SK-N-SH (cell line): Measurements from ENCODE around the gene B4GALNT2. TPM values are rescaled to one million over a fixed set of nuclear protein-coding genes. Genes with fewer than 3 reads are reported as not detected.

Experiments used
- CTCF ChIA-PET: fragments of 300-600, 350-600 bp; formaldehyde crosslinking; extraction: SDS; loops from one replicate; lab custom pipeline; 2021; lab: Yijun Ruan, JAX
- POLR2A ChIA-PET: fragments of 350-600 bp; sonication (Branson Sonifier 250); formaldehyde crosslinking; extraction: SDS; loops from one replicate; lab custom pipeline; 2020; ENCODE audit warnings: antibody characterized with exemption, inconsistent platforms; lab: Yijun Ruan, JAX
- DNase-seq: peaks from one replicate; pipeline ENCODE4 v3.0.0; 2012
- H2AFZ ChIP-seq: fragments of 200-600 bp; sonication (generic); 2 replicates; pipeline ENCODE4 v1.8.1; 2016; ENCODE audit warnings: antibody characterized with exemption, mild to moderate bottlenecking, low read depth
- H3F3A ChIP-seq: fragments of 200-600 bp; sonication (generic); replicated peaks from 2 replicates; pipeline ENCODE3; 2016; ENCODE audit warnings: antibody characterized with exemption, mild to moderate bottlenecking; ENCODE audit not compliant: insufficient read depth
- H3K27ac ChIP-seq, 2 experiments: fragments of 200-500 bp in 1 of 2; fragments of 200-600 bp in 1 of 2; sonication (Bioruptor generic) in 1 of 2; sonication (generic), shearing (Covaris generic) in 1 of 2; 2 replicates each; pipeline versions ENCODE4 v1.5.1 to v1.6.1; 2014 to 2016; ENCODE audit warnings: low read depth in 2 of 2, inconsistent platforms in 1 of 2, low read length in 1 of 2, mild to moderate bottlenecking in 1 of 2, mixed read lengths in 1 of 2
- H3K27me3 ChIP-seq: fragments of 200-600 bp; sonication (generic), shearing (Covaris generic); 2 replicates; pipeline ENCODE4 v1.6.1; 2016; ENCODE audit warnings: mixed run types; ENCODE audit not compliant: insufficient read depth
- H3K36me3 ChIP-seq, 2 experiments: fragments of 200-500 bp in 1 of 2; fragments of 200-600 bp in 1 of 2; sonication (Bioruptor generic) in 1 of 2; sonication (generic) in 1 of 2; replicated peaks in 1 of 2; 2 replicates each; pipeline versions ENCODE3 to v1.5.1; 2014 to 2016; ENCODE audit warnings: low read length in 1 of 2, mild to moderate bottlenecking in 1 of 2; ENCODE audit not compliant: insufficient read depth in 2 of 2, control insufficient read depth in 1 of 2
- H3K4me1 ChIP-seq, 2 experiments: fragments of 200-500 bp in 1 of 2; fragments of 200-600 bp in 1 of 2; sonication (Bioruptor generic) in 1 of 2; sonication (generic), shearing (Covaris generic) in 1 of 2; 2 replicates each; pipeline versions ENCODE4 v1.5.1 to v1.6.1; 2014 to 2016; ENCODE audit warnings: low read depth in 1 of 2, low read length in 1 of 2, mixed run types in 1 of 2; ENCODE audit not compliant: insufficient read depth in 2 of 2, control insufficient read depth in 1 of 2
- H3K4me2 ChIP-seq: fragments of 200-600 bp; sonication (generic), shearing (Covaris generic); 2 replicates; pipeline ENCODE4 v1.6.1; 2017; ENCODE audit warnings: mixed run types
- H3K4me3 ChIP-seq, 2 experiments: fragments of 200-500 bp in 1 of 2; fragments of 200-600 bp in 1 of 2; sonication (Bioruptor generic) in 1 of 2; sonication (generic), shearing (Covaris generic) in 1 of 2; 2 replicates each; pipeline versions ENCODE4 v1.5.1 to v1.8.1; 2014 to 2016; ENCODE audit warnings: low read depth in 2 of 2, inconsistent platforms in 1 of 2, low read length in 1 of 2, mild to moderate bottlenecking in 1 of 2, mixed read lengths in 1 of 2, moderate library complexity in 1 of 2
- H3K79me2 ChIP-seq: fragments of 200-600 bp; sonication (generic); 2 replicates; pipeline ENCODE4 v1.8.1; 2017; ENCODE audit warnings: mild to moderate bottlenecking; ENCODE audit not compliant: insufficient read depth
- H3K9ac ChIP-seq: fragments of 200-600 bp; sonication (generic); 2 replicates; pipeline ENCODE4 v1.6.1; 2017; ENCODE audit warnings: mixed run types
- H3K9me2 ChIP-seq: fragments of 200-600 bp; sonication (generic); 2 replicates; pipeline ENCODE4 v1.6.1; 2017; ENCODE audit warnings: mixed run types
- H3K9me3 ChIP-seq: fragments of 200-600 bp; sonication (generic); 2 replicates; pipeline ENCODE4 v1.6.1; 2017; ENCODE audit warnings: mixed run types, mild to moderate bottlenecking, moderate library complexity
- H4K20me1 ChIP-seq: fragments of 200-600 bp; sonication (generic); 2 replicates; pipeline ENCODE4 v1.6.1; 2017; ENCODE audit warnings: mild to moderate bottlenecking, mixed run types; ENCODE audit not compliant: insufficient read depth
- CHD2 ChIP-seq: fragments of 150-350 bp; IDR thresholded peaks from 2 replicates; pipeline ENCODE4 v1.6.1; 2018; ENCODE audit warnings: low read length; ENCODE audit not compliant: partially characterized antibody
- EZH2phosphoT487 ChIP-seq: fragments of 200-600 bp; sonication (generic); IDR thresholded peaks from 2 replicates; pipeline ENCODE4 v1.6.1; 2017; ENCODE audit warnings: low read depth, mixed run types, mild to moderate bottlenecking, antibody characterized with exemption, moderate library complexity, borderline replicate concordance
- FOSL2 ChIP-seq: IDR thresholded peaks from 2 replicates; pipeline ENCODE4 v1.4.0; 2012; ENCODE audit warnings: low read depth, mild to moderate bottlenecking, moderate library complexity, borderline replicate concordance
- IRF3 ChIP-seq: fragments of 150-350 bp; IDR thresholded peaks from 2 replicates; pipeline ENCODE4 v1.6.1; 2016; ENCODE audit warnings: mild to moderate bottlenecking, low read depth, low read length
- JUND ChIP-seq: IDR thresholded peaks from 2 replicates; pipeline ENCODE4 v1.4.0; 2012
- NFIC ChIP-seq: IDR thresholded peaks from 2 replicates; pipeline ENCODE4 v1.4.0; 2012; ENCODE audit warnings: borderline replicate concordance
- NRF1 ChIP-seq: IDR thresholded peaks from 2 replicates; pipeline ENCODE4 v1.6.1; 2012; ENCODE audit warnings: low read depth, mild to moderate bottlenecking, low read length
- RAD21 ChIP-seq: IDR thresholded peaks from 2 replicates; pipeline ENCODE4 v1.6.1; 2012; ENCODE audit warnings: mild to moderate bottlenecking, low read length
- RFX5 ChIP-seq: IDR thresholded peaks from 2 replicates; pipeline ENCODE4 v1.6.1; 2012; ENCODE audit warnings: mild to moderate bottlenecking, improper control_type of control experiment, low read length
- SIN3A ChIP-seq: IDR thresholded peaks from 2 replicates; pipeline ENCODE4 v1.6.1; 2012; ENCODE audit warnings: low read depth, mild to moderate bottlenecking, low read length, moderate library complexity, borderline replicate concordance
- TCF12 ChIP-seq: IDR thresholded peaks from 2 replicates; pipeline ENCODE4 v1.4.0; 2012
- USF1 ChIP-seq: IDR thresholded peaks from 2 replicates; pipeline ENCODE4 v1.4.0; 2012; ENCODE audit warnings: low read depth, borderline replicate concordance
- WGBS: methylation state at CpG from one replicate; pipeline ENCODE4 v1.1.6; 2017; ENCODE audit warnings: low lambda C conversion rate; 5-methylcytosine and 5-hydroxymethylcytosine counted together
- polyA plus RNA-seq, 3 experiments: library from polyadenylated mRNA; depleted of rRNA; stranded (reverse); fragments of >200 nt; gene quantifications; 2 replicates each; pipeline ENCODE4 v1.2.3, GENCODE V29; 2012
- TF ChIP-seq, protein P1 (sequence below): IDR thresholded peaks from 2 replicates; pipeline ENCODE4; 2012

The B4GALNT2 gene
- polyA plus RNA-seq, 1 of the 3 experiments (the other 2 are of a cell fraction) = not detected

GRCh38 chr17:49108318-49108717 lies 24.3 kb upstream of the B4GALNT2 start:
- no peaks in the 10 kb centered on the region for H3K36me3 ChIP-seq
- H3K4me2 ChIP-seq = peak overlapping the region; percentile 35
- POLR2A ChIA-PET = no interaction called here
- CTCF ChIA-PET = no interaction called here
- no peak for DNase-seq
- no peaks in the 10 kb centered on the region for H3K9me3 ChIP-seq
- H3K79me2 ChIP-seq = no peaks in the 10 kb centered on the region
- no peak overlapping the region for H2AFZ ChIP-seq
- H3K27ac ChIP-seq = peak overlapping the region in 1 of 2 experiments; percentile 71; a peak in 2 of 4 replicates
- WGBS = 1% methylated on average over 3 of the region's 3 CpGs
- H3K27me3 ChIP-seq = peaks cover 13% of the 10 kb centered on the region; the same call in 1 of the 2 replicates
- H3K4me3 ChIP-seq = no peak overlapping the region
- peaks cover 0 to 16% of the 10 kb centered on the region in 2 experiments; a peak in 2 of 4 replicates for H3K4me1 ChIP-seq
- H3F3A ChIP-seq = peaks cover 23% of the 10 kb centered on the region
- H3K9ac ChIP-seq = peak overlapping the region; percentile 2; the same call in 1 of the 2 replicates
- H4K20me1 ChIP-seq = no peaks in the 10 kb centered on the region
- TF ChIP-seq NRF1 (no peak), CHD2 (no peak), EZH2phosphoT487 (no peak), JUND (no peak), RAD21 (no peak), SIN3A (no peak), NFIC (no peak), TCF12 (no peak)
- no peaks in the 10 kb centered on the region for H3K9me2 ChIP-seq

- Histone ChIP-seq H3K36me3 (no peaks in the 10 kb centered on the region), H3K27ac (no peak overlapping the region), H3K4me1 (peaks cover 0 to 16% of the 10 kb centered on the region in 2 experiments; a peak in 2 of 4 replicates), H3K9ac (no peak overlapping the region), H3K4me2 (no peak overlapping the region), H3K9me2 (no peaks in the 10 kb centered on the region), H3K27me3 (peaks cover 30% of the 10 kb centered on the region), H3K9me3 (no peaks in the 10 kb centered on the region), H3F3A (peaks cover 23% of the 10 kb centered on the region), H4K20me1 (no peaks in the 10 kb centered on the region), H3K79me2 (no peaks in the 10 kb centered on the region), H3K4me3 (no peak overlapping the region), H2AFZ (no peak overlapping the region)
- TF ChIP-seq, protein P1, sequence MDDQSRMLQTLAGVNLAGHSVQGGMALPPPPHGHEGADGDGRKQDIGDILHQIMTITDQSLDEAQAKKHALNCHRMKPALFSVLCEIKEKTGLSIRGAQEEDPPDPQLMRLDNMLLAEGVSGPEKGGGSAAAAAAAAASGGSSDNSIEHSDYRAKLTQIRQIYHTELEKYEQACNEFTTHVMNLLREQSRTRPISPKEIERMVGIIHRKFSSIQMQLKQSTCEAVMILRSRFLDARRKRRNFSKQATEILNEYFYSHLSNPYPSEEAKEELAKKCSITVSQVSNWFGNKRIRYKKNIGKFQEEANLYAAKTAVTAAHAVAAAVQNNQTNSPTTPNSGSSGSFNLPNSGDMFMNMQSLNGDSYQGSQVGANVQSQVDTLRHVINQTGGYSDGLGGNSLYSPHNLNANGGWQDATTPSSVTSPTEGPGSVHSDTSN = no peak
- TF ChIP-seq USF1 = no peak
- no peak for TF ChIP-seq FOSL2
- no peak for TF ChIP-seq EZH2phosphoT487
- no peak for TF ChIP-seq RFX5
- TF ChIP-seq NRF1 = no peak
- no peak for TF ChIP-seq IRF3
- WGBS = 24% methylated on average over 1 of the region's 1 CpG
- CTCF ChIA-PET = interaction anchor here (0.5 to 1.8 kb wide), 2 partner anchors 14 to 18 kb away, joined by 3 to 4 read pairs; no protein-coding TSS in a partner anchor
- POLR2A ChIA-PET = no interaction called here
- no peak for DNase-seq
These were observed 22.1 kb upstream of the B4GALNT2 start for GRCh38 chr17:49110509-49110908.
